Panc1 (cell line): ENCODE results near the gene ZC3H7B.

Source experiments
- POLR2AphosphoS5 ChIP-seq: IDR thresholded peaks from 2 replicates; pipeline ENCODE4 v1.6.1; 2012; ENCODE audit warnings: mild to moderate bottlenecking, low read depth, low read length, moderate library complexity
- REST ChIP-seq, 2 experiments: IDR thresholded peaks; 2 replicates each; pipeline ENCODE4 v1.6.1; 2011 to 2012; ENCODE audit warnings: low read depth in 2 of 2, control low read depth in 1 of 2, low read length in 1 of 2, mild to moderate bottlenecking in 1 of 2, moderate library complexity in 1 of 2; ENCODE audit not compliant: insufficient read depth in 1 of 2
- SIN3A ChIP-seq: IDR thresholded peaks from 2 replicates; pipeline ENCODE4 v1.6.1; 2012; ENCODE audit warnings: low read depth, mild to moderate bottlenecking, low read length, moderate library complexity, borderline replicate concordance; ENCODE audit not compliant: insufficient read depth
- TF ChIP-seq, protein P1 (sequence below): fragments of 450-650 bp; IDR thresholded peaks from 2 replicates; pipeline ENCODE4 v1.5.1; 2017; ENCODE audit warnings: mild to moderate bottlenecking

DNA sequence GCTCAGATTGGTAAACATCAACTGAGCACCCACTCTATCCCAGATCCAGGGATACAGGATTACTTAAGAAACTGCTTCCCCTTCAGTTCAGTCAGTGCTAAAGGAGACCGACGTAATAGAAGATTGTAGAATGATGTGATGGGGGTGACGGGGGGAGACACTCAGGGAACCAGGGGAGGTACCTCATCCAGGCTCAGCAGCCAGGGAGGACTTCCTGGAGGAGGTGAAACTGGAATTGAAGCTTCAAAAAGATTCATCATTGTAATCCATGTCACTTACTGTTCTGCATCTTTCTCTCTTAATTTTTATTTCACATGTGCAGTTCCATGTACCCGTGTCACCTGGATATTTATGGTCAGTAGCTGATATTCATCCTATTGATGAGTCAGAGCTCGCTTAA lies 61.3 kb downstream of the ZC3H7B start:
- TF ChIP-seq, protein P1, sequence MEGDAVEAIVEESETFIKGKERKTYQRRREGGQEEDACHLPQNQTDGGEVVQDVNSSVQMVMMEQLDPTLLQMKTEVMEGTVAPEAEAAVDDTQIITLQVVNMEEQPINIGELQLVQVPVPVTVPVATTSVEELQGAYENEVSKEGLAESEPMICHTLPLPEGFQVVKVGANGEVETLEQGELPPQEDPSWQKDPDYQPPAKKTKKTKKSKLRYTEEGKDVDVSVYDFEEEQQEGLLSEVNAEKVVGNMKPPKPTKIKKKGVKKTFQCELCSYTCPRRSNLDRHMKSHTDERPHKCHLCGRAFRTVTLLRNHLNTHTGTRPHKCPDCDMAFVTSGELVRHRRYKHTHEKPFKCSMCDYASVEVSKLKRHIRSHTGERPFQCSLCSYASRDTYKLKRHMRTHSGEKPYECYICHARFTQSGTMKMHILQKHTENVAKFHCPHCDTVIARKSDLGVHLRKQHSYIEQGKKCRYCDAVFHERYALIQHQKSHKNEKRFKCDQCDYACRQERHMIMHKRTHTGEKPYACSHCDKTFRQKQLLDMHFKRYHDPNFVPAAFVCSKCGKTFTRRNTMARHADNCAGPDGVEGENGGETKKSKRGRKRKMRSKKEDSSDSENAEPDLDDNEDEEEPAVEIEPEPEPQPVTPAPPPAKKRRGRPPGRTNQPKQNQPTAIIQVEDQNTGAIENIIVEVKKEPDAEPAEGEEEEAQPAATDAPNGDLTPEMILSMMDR, result no peak
- TF ChIP-seq POLR2AphosphoS5 (no peak), SIN3A (no peak), REST (IDR thresholded peaks at IDR 0.05; ENCODE audit: insufficient read depth in 1 of 2, low read depth in 2 of 2, low read length in 1 of 2) (no peak)
